ENCODE measurements around the gene TREH.

GRCh38 chr11:118652681-118653181 lies 26.7 kb downstream of the TREH start:
- TF ChIP-seq, protein P1, sequence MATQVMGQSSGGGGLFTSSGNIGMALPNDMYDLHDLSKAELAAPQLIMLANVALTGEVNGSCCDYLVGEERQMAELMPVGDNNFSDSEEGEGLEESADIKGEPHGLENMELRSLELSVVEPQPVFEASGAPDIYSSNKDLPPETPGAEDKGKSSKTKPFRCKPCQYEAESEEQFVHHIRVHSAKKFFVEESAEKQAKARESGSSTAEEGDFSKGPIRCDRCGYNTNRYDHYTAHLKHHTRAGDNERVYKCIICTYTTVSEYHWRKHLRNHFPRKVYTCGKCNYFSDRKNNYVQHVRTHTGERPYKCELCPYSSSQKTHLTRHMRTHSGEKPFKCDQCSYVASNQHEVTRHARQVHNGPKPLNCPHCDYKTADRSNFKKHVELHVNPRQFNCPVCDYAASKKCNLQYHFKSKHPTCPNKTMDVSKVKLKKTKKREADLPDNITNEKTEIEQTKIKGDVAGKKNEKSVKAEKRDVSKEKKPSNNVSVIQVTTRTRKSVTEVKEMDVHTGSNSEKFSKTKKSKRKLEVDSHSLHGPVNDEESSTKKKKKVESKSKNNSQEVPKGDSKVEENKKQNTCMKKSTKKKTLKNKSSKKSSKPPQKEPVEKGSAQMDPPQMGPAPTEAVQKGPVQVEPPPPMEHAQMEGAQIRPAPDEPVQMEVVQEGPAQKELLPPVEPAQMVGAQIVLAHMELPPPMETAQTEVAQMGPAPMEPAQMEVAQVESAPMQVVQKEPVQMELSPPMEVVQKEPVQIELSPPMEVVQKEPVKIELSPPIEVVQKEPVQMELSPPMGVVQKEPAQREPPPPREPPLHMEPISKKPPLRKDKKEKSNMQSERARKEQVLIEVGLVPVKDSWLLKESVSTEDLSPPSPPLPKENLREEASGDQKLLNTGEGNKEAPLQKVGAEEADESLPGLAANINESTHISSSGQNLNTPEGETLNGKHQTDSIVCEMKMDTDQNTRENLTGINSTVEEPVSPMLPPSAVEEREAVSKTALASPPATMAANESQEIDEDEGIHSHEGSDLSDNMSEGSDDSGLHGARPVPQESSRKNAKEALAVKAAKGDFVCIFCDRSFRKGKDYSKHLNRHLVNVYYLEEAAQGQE (IDR thresholded peaks at IDR 0.05; ENCODE audit: insufficient read depth in 1 of 2, low read depth in 2 of 2, low read length in 1 of 2), result no peak
- TF ChIP-seq, protein P2, sequence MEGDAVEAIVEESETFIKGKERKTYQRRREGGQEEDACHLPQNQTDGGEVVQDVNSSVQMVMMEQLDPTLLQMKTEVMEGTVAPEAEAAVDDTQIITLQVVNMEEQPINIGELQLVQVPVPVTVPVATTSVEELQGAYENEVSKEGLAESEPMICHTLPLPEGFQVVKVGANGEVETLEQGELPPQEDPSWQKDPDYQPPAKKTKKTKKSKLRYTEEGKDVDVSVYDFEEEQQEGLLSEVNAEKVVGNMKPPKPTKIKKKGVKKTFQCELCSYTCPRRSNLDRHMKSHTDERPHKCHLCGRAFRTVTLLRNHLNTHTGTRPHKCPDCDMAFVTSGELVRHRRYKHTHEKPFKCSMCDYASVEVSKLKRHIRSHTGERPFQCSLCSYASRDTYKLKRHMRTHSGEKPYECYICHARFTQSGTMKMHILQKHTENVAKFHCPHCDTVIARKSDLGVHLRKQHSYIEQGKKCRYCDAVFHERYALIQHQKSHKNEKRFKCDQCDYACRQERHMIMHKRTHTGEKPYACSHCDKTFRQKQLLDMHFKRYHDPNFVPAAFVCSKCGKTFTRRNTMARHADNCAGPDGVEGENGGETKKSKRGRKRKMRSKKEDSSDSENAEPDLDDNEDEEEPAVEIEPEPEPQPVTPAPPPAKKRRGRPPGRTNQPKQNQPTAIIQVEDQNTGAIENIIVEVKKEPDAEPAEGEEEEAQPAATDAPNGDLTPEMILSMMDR (IDR thresholded peaks at IDR 0.05), result no peak
- 0 out of 2 replicates have a peak, but pooled peaks have one; percentile 15 for TF ChIP-seq POLR2AphosphoS5 (IDR thresholded peaks at IDR 0.05; ENCODE audit: low read depth, low read length)
- TF ChIP-seq TCF7L2 (IDR thresholded peaks at IDR 0.05; ENCODE audit: low read depth, low read length), result no peak
- no peak for TF ChIP-seq SIN3A (IDR thresholded peaks at IDR 0.05; ENCODE audit: borderline replicate concordance, insufficient read depth, low read depth, low read length)
